ENCODE data around the gene LCLAT1.

DNA sequence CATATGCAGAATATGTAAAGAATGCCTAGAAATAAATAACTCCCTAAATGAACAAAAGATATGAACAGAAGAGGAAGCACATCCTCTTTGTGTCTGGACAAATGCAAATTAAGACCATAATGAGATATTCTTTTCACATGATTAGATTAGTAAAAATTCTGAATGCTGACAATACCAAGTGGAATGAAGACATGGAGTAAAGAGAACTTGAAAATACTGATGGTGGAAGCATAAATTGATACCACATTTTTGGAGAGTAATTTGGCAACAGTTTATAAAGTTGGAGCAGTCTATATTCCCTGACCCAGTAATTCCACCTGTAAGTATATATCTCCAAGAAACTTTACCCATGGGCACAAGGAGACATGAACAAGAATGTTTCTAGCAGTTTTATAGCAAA, 230.2 kb downstream of the LCLAT1 start:
- no peak for TF ChIP-seq EZH2 (IDR thresholded peaks at IDR 0.05; ENCODE audit: low read length)
- TF ChIP-seq, protein P1, sequence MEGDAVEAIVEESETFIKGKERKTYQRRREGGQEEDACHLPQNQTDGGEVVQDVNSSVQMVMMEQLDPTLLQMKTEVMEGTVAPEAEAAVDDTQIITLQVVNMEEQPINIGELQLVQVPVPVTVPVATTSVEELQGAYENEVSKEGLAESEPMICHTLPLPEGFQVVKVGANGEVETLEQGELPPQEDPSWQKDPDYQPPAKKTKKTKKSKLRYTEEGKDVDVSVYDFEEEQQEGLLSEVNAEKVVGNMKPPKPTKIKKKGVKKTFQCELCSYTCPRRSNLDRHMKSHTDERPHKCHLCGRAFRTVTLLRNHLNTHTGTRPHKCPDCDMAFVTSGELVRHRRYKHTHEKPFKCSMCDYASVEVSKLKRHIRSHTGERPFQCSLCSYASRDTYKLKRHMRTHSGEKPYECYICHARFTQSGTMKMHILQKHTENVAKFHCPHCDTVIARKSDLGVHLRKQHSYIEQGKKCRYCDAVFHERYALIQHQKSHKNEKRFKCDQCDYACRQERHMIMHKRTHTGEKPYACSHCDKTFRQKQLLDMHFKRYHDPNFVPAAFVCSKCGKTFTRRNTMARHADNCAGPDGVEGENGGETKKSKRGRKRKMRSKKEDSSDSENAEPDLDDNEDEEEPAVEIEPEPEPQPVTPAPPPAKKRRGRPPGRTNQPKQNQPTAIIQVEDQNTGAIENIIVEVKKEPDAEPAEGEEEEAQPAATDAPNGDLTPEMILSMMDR (optimal IDR thresholded peaks at IDR 0.05 in 1 of 3, IDR thresholded peaks at IDR 0.05 in 1 of 3, conservative IDR thresholded peaks at IDR 0.05 in 1 of 3; ENCODE audit: extremely low read depth in 1 of 3, insufficient read depth in 2 of 3, low read length in 3 of 3): no peak
